SIG-M5 (cell line): Measurements from ENCODE around the gene AIP.

ENCODE experiments used
- DNase-seq: peaks from one replicate; lab custom pipeline; 2025; lab: John Stamatoyannopoulos, UW

Gene AIP

DNA sequence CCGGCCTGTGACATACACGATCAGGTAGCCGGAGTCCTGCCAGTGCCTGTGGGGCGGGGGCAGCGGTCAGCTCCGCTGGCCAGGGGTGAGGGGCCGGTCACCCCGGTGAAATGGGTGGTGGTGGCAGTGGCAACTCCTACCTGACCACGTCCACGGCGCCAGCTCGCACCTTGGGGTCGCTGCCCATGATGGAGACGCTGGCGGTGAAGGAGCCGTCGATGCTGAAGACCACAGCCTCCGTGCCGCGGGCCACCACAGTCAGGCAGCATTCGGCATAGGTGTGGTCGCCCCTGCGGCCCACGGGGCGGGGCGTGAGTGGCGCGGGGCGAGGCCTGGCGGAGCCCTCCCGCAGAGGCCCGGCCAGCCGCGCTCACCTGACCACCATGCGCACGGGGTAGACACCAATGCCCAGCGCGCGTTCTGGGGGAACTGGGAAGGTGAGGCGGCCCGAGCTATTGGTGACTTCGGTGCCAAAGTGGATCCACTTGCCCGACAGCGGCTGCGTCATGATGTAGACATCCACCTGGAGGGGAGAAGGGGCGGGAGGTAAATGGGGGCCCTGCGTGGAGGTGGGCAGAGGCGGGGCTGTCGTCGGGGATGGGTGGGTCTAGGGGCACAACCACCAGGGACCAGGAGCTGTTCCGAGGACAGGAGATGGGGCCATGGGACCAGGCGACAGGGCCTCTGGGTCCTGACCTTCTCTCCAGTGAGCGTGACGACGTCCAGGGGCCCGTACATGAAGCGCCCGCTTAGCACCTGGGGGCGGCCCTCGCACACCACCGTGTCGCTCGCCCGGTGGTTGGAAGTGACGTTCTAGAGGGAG, 10.9 kb downstream of the AIP start:
- DNase-seq: no peak

- DNase-seq: no peak
Observed at GRCh38 chr11:67494371-67495233, 11.8 kb downstream of the AIP start.

GRCh38 chr11:67495234-67496005, 12.6 kb downstream of the AIP start:
- DNase-seq: no peak

GRCh38 chr11:67496113-67496512, 13.3 kb downstream of the AIP start:
- no peak for DNase-seq

- DNase-seq: no peak
Observed at GRCh38 chr11:67497656-67498291, 14.9 kb downstream of the AIP start.

GRCh38 chr11:67498544-67498972, 15.7 kb downstream of the AIP start:
- no peak for DNase-seq

GRCh38 chr11:67499808-67500483, 17.1 kb downstream of the AIP start:
- no peak for DNase-seq

GRCh38 chr11:67500484-67500821, 17.6 kb downstream of the AIP start:
- DNase-seq: no peak

- no peak for DNase-seq
Observed at GRCh38 chr11:67500831-67501715, 18.2 kb downstream of the AIP start.

DNA sequence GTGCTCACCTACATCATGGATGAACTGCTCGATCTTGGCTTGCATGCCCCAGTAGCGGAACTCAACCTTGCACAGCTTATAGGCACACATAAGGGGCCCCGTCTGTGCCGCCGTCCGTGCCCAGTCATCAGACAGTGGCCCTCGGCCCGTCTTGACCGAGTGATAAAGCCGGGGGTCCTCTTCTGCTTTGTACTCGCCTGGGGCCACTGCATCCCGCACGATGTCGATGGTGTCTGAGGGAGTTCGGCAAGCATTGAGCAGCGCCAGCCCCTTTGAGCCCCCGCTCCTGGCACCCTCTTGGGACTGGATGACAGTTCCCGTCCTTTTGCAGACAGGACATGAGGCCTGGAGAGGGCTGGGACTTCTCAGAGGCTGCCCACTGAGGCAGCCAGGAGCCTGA, 19.0 kb downstream of the AIP start:
- DNase-seq: no peak

DNA sequence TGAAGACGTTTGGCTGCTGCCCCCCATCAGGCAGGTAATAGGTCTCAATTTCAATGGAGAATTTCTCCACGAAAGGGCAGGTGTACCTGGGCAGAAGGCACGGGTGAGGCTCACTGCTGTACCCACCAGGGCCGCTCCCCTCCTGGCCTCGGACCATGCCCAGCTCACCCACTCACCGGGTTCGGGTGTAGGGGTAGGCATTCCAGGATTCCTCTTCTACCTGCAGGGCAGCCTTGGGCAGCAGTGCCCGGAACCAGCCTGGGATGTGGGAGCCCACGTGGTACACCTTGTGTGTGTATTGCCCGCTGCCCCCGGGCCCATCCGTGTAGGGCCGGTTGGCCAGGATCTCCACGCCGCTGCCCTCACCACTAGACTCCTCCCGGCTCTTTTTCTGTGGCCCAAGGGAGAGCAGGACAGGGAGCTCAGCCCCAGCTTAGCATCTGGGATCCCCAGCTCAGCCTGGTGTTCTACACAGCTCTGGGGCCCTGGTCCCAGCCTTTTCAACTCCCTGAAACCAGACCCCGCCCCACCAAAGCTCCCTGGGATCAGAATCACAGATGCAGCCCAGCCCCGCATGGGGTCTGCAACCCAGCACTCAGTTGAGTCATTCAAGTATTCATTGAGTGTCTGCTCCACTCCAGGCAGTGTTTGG, 19.6 kb downstream of the AIP start:
- no peak for DNase-seq

- DNase-seq: no peak
Observed at GRCh38 chr11:67503119-67504004, 20.5 kb downstream of the AIP start.

DNA sequence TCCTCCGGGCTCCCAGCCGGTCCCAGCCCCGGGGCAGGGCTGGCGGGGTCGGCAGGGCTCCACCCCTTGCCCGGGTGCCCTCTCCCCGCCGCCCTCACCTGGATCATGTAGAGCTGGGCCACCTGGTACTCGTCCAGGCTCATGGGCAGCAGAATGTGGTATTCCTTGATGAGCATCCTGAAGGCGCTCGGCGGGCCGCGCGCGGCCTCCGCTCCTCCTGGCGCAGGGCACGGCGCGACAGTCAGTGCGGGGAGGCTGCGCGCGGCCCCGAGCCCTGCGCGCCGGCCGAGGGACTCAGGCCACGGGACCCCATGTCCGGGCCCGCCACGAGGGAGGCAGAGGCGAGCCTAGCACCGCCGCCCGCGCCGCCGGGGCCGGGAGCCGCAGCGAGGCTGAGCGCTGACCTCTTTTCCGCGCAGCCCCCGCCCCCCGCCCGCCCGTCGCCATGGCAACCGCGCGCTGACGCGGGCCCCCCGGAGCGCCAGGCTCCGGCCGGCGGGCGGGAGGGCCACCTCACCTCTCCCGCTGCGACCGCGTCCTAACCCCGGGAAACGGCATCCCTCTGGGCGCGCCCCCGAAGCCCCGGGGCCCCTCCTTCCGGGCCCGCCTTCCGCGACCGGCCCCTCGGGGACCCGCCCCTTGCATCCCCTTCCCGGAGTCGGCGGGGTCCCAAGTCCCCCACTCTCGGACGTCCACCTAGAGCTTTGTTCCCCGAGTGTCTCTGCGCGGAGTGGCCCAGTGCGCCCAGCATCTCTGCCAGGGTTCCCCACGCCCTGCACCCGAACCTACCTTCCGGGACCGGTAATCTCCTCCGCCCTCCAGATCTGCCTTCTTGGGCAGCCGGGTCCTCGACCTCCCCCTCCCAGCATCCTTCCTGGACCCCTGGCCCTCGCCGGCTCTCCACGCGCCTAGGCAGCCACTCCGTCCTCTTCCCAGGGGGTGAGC, 21.5 kb downstream of the AIP start:
- DNase-seq: no peak

- DNase-seq: no peak
Observed at GRCh38 chr11:67504950-67505581, 22.2 kb downstream of the AIP start, which contains the start of gene PITPNM1. Gene PITPNM1 (minus strand): TSS chr11:67505363. CDS start chr11:67504180, 1,183 bp downstream.

GRCh38 chr11:67505605-67506396, 23.0 kb downstream of the AIP start:
- DNase-seq: peak; percentile 28

DNA sequence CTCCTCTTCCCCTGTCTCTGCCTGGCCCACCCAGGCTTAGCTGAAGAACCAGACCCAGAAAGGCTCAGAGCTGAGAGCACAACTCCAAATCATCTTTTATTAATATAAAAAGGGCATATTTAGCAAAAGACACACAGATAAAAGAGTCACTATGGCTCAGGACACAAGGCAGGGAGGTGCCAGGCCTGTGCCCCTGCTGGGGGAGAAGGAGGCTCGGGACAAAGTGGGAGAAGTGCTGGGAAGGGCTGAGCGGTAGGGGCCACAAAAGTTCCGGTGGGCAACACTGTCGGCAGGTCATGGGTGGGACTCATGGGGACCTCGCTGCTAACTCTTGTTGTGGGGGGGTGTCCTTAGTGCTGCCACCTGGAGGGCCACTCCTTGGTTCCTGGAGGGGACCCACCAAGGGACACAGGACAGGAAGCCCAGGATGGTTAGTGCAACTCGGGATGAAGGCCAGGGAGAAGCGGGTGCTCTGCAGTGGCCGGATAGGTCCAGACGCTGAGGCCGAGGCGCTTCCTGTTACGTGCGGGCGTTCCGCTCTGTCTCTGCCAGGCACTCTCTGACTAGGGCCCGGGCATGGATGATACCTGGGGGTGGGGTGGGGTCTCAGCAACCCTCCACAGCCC, 23.7 kb downstream of the AIP start:
- DNase-seq: no peak
